NCI-H2029 treated with DMSO at 0.1 percent for 48 hours (cell line): ENCODE results near the gene PHPT1.
"Not testable (repeated sequence)": the region's sequence is repeated elsewhere in the genome, so short reads cannot be mapped to it uniquely, and the experiment has no call there.

Source experiments
- DNase-seq: peaks from one replicate; lab custom pipeline; 2025; lab: John Stamatoyannopoulos, UW

PHPT1 gene

DNA sequence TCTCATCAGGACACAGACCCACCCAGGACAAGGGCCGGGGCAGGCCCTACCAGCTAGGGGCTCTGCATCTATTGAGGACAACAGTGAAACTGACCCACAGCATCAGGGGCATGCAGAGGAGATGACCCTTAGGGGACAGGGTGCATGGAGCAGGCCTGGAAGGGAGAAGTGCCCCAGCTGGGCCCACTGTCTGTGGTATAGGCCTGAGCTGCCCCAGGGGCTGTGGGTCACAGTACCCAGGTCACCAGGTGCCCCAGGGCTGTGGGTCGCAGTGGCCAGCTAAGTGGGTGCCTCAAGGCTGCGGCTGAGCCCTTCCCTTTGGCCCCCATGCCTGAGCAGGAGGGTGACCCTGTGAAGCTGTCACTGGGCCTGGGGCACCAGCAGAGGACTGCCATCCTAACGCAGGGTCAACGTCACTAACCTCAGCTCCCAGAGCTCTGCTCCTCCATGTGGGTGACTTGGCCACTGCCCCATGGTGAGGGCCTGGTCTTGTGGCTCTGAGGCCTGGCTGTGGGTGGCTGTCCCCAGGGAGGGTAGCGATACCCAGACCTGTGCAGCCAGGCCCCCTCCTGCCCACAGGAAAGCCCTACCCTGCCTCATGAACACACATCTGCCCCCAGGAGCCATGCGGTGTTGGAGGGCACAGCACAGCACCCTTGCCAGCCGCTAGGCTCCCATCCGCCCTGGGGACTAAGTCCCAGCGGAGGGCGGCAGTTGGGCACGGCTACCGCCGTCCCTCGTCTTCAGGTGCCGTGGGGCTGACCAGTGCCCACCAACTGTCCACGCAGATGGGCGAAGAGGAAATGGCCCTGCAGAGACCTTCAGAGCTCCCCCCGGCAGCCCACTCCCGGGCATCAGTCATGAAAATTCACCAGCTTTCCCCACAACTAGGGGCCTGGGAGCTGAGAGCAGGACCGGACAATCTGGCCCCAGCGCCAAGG, 12.0 kb downstream of the PHPT1 start:
- no peak for DNase-seq

- DNase-seq = no peak
Measured at GRCh38 chr9:136861874-136862457, 12.8 kb downstream of the PHPT1 start.

DNA sequence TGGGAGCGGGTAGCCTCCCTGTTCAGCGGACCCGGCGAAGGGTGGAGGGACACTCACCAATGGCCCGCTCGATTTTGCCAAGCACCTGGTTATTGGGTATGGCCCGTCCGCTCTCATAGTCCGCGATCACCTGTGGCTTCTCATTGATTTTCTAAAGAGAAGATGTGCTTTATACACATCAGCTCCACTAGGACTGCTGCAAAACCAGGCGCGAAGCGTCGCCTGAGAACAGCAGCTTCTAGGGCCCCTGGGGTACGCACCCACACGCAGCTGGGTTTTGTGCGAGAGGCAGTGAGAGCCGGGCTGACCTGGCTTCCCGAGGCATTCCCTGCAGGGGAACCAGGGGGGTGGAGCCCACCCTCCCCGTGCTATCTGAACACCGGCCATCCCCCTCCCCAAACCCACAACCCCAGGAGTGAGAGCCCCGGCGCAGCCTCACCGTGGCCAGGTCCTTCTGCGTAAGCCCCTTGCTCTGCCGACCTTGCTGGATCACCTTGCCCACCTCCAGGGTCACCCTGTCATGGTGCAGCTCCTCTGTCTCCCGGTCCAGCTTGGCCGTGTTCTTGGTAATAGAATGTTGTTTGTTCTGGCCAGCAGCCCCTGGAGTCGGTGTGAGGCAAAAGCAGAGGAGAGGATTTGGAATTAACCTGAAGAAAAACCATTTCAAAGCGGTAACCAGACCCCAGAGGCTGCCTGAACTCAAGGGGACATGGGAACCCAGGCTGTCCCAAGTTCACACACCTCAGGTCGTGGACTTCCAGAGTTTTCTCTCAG, 13.8 kb downstream of the PHPT1 start:
- no peak for DNase-seq

- no peak for DNase-seq
Measured at GRCh38 chr9:136863623-136864273, 14.5 kb downstream of the PHPT1 start.

- DNase-seq = no peak
Measured at GRCh38 chr9:136865041-136865767, 16.0 kb downstream of the PHPT1 start.

- no peak for DNase-seq
Measured at GRCh38 chr9:136865768-136866103, 16.5 kb downstream of the PHPT1 start.

DNA sequence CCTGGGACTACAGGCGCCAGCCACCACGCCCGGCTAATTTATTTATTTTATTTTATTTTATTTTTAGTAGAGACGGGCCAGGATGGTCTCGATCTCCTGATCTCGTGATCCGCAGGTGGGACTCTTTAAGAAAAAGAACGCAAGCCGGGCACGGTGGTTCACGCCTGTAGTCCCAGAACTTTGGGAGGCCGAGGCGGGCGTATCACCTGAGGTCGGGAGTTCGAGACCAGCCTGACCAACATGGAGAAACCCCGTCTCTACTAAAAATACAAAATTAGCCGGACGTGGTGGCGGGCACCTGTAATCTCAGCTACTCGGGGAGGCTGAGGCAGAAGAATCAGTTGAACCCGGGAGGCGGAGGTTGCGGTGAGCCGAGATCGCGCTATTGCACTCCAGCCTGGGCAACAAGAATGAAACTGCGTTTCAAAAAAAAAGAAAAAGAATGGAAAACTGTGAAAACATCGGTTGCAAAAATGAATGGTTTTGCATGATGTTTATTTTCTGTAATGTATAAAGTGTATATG, 17.8 kb downstream of the PHPT1 start:
- DNase-seq = not testable (repeated sequence)

GRCh38 chr9:136867480-136867879, 18.3 kb downstream of the PHPT1 start:
- DNase-seq = no peak

DNA sequence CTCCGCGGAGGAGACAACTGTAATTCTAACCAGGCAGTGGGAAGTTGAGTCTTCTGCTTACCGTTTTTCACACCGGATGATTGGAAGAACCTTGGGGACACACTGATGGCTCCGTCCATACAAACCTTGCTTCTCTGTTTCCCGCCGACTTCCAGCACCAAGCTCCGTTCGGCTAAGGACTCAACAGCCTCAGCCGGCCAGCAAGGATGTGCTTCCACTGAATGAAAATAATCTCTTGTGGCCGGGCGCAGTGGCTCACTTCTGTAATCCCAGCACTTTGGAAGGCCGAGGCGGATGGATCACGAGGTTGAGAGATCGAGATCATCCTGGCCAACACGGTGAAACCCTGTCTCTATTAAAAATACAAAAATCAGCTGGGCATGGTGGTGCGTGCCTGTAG, 18.7 kb downstream of the PHPT1 start:
- DNase-seq = no peak

GRCh38 chr9:136868644-136869043, 19.4 kb downstream of the PHPT1 start:
- no peak for DNase-seq

DNA sequence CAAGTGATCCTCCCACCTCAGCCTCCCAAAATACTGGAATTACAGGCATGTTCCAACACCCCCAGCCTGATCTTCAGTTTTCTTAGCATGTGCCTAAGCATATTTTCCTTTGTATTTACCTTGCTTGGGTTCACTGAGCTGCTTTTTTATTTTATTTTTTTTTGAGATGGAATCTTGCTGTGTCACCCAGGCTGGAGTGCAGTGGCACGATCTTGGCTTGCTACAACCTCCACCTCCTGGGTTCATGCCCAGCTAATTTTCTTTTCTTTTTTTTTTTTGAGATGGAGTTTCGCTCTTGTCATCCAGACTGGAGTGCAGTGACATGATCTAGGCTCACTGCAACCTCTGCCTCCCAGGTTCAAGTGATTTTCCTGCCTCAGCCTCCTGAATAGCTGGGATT, 20.4 kb downstream of the PHPT1 start:
- DNase-seq = not testable (repeated sequence)

- no peak for DNase-seq
Measured at GRCh38 chr9:136875155-136875554, 25.9 kb downstream of the PHPT1 start.

GRCh38 chr9:136876476-136876875, 27.3 kb downstream of the PHPT1 start:
- no peak for DNase-seq

DNA sequence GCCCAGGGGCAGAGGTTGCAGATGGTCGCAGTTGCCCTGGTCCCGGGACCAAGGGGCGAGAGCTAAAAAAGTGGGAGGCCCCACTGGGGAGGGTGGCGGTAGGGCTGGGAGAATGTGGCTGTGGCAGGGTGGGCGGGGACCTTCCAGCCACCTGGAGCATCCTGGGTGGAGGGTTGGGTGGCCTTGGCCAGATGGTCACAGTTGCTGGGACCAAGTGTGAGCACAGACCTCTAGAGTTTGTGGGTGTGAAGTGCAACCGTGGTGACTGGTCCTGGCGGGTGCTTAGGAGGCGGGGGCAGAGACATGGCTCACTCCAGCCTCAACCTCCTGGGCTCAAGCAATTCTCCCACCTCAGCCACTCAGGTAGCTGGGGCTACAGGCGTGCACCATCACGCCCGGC, 31.4 kb downstream of the PHPT1 start:
- DNase-seq = no peak

DNA sequence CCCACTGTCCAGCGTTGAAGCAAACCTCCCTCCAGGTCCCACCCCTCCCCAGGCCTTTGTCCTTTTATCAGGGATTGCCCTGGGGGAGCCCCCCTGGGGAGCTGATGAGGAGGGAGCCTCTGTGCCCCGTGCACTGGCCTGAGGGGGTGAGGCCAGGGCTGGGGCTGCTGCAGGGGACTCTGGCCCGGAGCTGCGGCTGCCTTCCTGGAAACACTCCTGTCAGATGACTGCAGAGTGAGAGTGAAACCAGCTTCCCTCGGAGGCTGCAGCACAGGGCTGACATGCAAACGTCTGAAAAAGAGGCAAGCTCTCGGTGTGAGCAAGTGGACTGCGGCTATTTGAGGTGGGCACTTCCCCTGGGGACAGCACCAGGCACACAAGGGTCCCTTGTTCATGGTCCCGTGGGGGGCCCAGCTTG, 32.5 kb downstream of the PHPT1 start:
- DNase-seq = no peak

DNA sequence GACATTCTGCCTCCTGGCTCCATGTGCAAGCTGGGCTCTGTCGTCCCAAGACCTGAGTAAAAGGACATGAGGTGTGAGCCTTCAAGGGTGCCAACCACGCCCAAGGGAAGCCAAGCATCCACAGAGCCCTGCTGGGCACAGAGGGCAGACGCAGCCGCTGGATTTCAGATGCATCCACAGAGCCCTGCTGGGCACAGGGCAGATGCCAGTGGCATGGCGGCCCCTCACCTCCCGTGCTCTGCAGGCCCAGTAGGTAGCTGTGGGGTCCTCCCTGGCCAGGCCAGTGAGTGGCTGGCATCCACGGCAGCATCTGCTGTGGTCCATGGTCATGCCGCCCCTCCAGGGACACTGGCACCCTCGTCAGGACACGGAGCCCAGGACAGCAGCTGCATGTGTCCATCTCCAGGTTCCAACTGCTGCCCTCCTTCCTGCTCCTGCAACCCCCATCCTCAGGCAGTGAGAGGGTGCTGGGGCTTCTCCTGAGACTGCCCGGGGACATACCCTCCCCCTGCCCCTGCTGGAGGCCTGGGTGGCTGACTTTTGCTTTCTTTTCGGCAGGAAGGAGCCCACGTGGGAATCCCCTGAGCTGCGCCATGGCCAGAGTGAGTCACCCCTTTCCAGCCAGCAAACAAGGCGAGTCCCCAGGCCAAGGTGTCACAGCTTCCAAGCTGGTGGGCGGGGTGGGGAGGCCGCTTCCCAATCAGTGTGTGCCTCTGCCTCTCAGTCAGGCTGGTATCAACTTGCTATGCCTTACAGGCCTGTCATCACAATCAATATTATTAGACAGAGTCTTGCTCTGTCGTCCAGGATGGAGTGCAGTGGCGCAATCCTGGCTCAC, 33.1 kb downstream of the PHPT1 start:
- DNase-seq = no peak

GRCh38 chr9:136882947-136883283, 33.7 kb downstream of the PHPT1 start:
- DNase-seq = not testable (repeated sequence)

- DNase-seq = not testable (repeated sequence)
Measured at GRCh38 chr9:136883670-136884069, 34.5 kb downstream of the PHPT1 start.

- DNase-seq = peak; percentile 86
Measured at GRCh38 chr9:136885950-136886578, 36.9 kb downstream of the PHPT1 start, which contains the start of gene TRAF2. Gene TRAF2, plus strand, starts transcription at chr9:136886516. Its CDS starts 12,225 bp downstream, at chr9:136898741.
